WTC11 (cell line): ENCODE results near the gene CCDC154. TPM values are rescaled to one million over a fixed set of nuclear protein-coding genes. Genes with fewer than 3 reads are reported as not detected.

Experiments used
- ATAC-seq: fragments of 200-7000 bp; cut with Tn5 transposase; 2 replicates; pipeline ENCODE4 v1.10.0; 2021; ENCODE audit warnings: mild to moderate bottlenecking, moderate library complexity
- CTCF ChIA-PET: fragments of 300-600 bp; sonication (Branson Sonifier 250); formaldehyde crosslinking; loops from one replicate; lab custom pipeline; 2021; ENCODE audit warnings: antibody characterized with exemption; lab: Charles Lee
- POLR2A ChIA-PET: fragments of 350-600 bp; sonication (Branson Sonifier 250); formaldehyde crosslinking; loops from one replicate; lab custom pipeline; 2021; ENCODE audit warnings: antibody characterized with exemption; lab: Charles Lee
- DNase-seq: peaks from one replicate; pipeline ENCODE4 v3.0.0; 2021; ENCODE audit warnings: low spot score
- H3K27ac Mint-ChIP-seq: 2 replicates; pipeline ENCODE4 v1.8.0; 2021; ENCODE audit warnings: mixed read lengths
- H3K27me3 Mint-ChIP-seq: 2 replicates; pipeline ENCODE4 v1.8.0; 2021; ENCODE audit warnings: low read depth, mild to moderate bottlenecking, moderate library complexity, mixed read lengths
- H3K36me3 Mint-ChIP-seq: 2 replicates; pipeline ENCODE4 v1.8.0; 2021; ENCODE audit warnings: mixed read lengths
- H3K4me1 Mint-ChIP-seq: 2 replicates; pipeline ENCODE4 v1.8.0; 2022; ENCODE audit warnings: mixed read lengths
- H3K4me3 Mint-ChIP-seq: 2 replicates; pipeline ENCODE4 v1.8.0; 2021; ENCODE audit warnings: mild to moderate bottlenecking, moderate library complexity, mixed read lengths
- H3K9me3 Mint-ChIP-seq: 2 replicates; pipeline ENCODE4 v1.8.0; 2021; ENCODE audit warnings: mixed read lengths
- ARID4B ChIP-seq: sonication (generic); formaldehyde crosslinking; IDR thresholded peaks from 2 replicates; pipeline ENCODE4 v1.8.0; 2023; ENCODE audit warnings: missing genetic modification reagents, mild to moderate bottlenecking, borderline replicate concordance
- ATF1 ChIP-seq: sonication (generic); formaldehyde crosslinking; IDR thresholded peaks from 2 replicates; pipeline ENCODE4 v1.8.1; 2023; ENCODE audit warnings: mild to moderate bottlenecking, moderate library complexity, missing genetic modification reagents
- ATF2 ChIP-seq: sonication (generic); formaldehyde crosslinking; IDR thresholded peaks from 2 replicates; pipeline ENCODE4 v1.8.1; 2022; ENCODE audit warnings: low read depth, missing genetic modification reagents, borderline replicate concordance
- E2F4 ChIP-seq: sonication (generic); formaldehyde crosslinking; IDR thresholded peaks from 2 replicates; pipeline ENCODE4 v1.8.1; 2022; ENCODE audit warnings: low read depth, mild to moderate bottlenecking, moderate library complexity, missing genetic modification reagents, borderline replicate concordance
- ERG ChIP-seq: fragments of 250-450 bp; sonication (Bioruptor Pico); IDR thresholded peaks from 2 replicates; pipeline ENCODE4 v1.8.0; 2021; ENCODE audit warnings: mild to moderate bottlenecking
- HMGXB4 ChIP-seq: sonication (generic); formaldehyde crosslinking; IDR thresholded peaks from 2 replicates; pipeline ENCODE4 v1.8.1; 2023; ENCODE audit warnings: mild to moderate bottlenecking, moderate library complexity, missing genetic modification reagents
- KAT7 ChIP-seq: sonication (generic); formaldehyde crosslinking; IDR thresholded peaks from 2 replicates; pipeline ENCODE4 v1.8.1; 2023; ENCODE audit warnings: missing genetic modification reagents, mild to moderate bottlenecking, borderline replicate concordance
- RORB ChIP-seq: fragments of 250-450 bp; sonication (Bioruptor Pico); IDR thresholded peaks from 2 replicates; pipeline ENCODE4 v1.9.0; 2021; ENCODE audit warnings: mild to moderate bottlenecking
- ZNF219 ChIP-seq: sonication (generic); formaldehyde crosslinking; IDR thresholded peaks from 2 replicates; pipeline ENCODE4 v1.8.0; 2023; ENCODE audit warnings: missing genetic modification reagents, mild to moderate bottlenecking, borderline replicate concordance
- ZNF263 ChIP-seq: sonication (generic); formaldehyde crosslinking; IDR thresholded peaks from 2 replicates; pipeline ENCODE4 v1.8.1; 2022; ENCODE audit warnings: low read depth, mild to moderate bottlenecking, moderate library complexity, missing genetic modification reagents
- total RNA-seq: library from RNA; stranded (reverse); gene quantifications from 3 replicates; pipeline ENCODE4 v1.2.3, GENCODE V29; 2021

The CCDC154 gene
- total RNA-seq, 1 experiment from 2014 or later: 0.46 TPM

GRCh38 chr16:1422076-1422475 lies 22.3 kb downstream of the CCDC154 start:
- no peak for DNase-seq
- Mint-ChIP-seq H3K27ac (0 out of 2 replicates have a peak overlapping the region, but pooled peaks have one; percentile 49), H3K27me3 (no peaks in the 10 kb centered on the region; the same call in 1 of the 2 replicates), H3K9me3 (no peaks in the 10 kb centered on the region), H3K4me3 (peak overlapping the region; percentile 95), H3K36me3 (no peaks in the 10 kb centered on the region), H3K4me1 (peaks cover 5% of the 10 kb centered on the region; the same call in 1 of the 2 replicates)
- CTCF ChIA-PET: interaction anchor here (0.6 kb wide), 1 partner anchor 63 kb away, joined by 3 read pairs; no protein-coding TSS in a partner anchor
- POLR2A ChIA-PET: no interaction called here
- no peak for TF ChIP-seq RORB (CRISPR knock-in tag)
- no peak for ATAC-seq

GRCh38 chr16:1420111-1420539 lies 24.2 kb downstream of the CCDC154 start:
- Mint-ChIP-seq H3K27ac (peak overlapping the region; percentile 65), H3K4me3 (peak overlapping the region; percentile 95), H3K9me3 (no peaks in the 10 kb centered on the region), H3K4me1 (peaks cover 7% of the 10 kb centered on the region; the same call in 1 of the 2 replicates), H3K27me3 (no peaks in the 10 kb centered on the region; the same call in 1 of the 2 replicates), H3K36me3 (no peaks in the 10 kb centered on the region)
- peak; percentile 5; the same call in 1 of the 2 replicates for ATAC-seq
- ChIA-PET POLR2A (interaction anchor here (0.6 to 1.1 kb wide), 7 partner anchors 9 to 545 kb away, joined by 3 to 5 read pairs (median 3); partner anchors contain the start of gene JPT2), CTCF (interaction anchor here (1.0 to 2.2 kb wide), 10 partner anchors 9 to 362 kb away, joined by 3 to 9 read pairs (median 6); partner anchors contain the start of genes CCDC154, MAPK8IP3, NUBP2 and SPSB3)
- DNase-seq: no peak
- TF ChIP-seq HMGXB4 (CRISPR knock-in tag) (no peak), ATF2 (CRISPR knock-in tag) (no peak), E2F4 (CRISPR knock-in tag) (no peak), ARID4B (CRISPR knock-in tag) (no peak), ZNF219 (CRISPR knock-in tag) (0 out of 2 replicates have a peak, but pooled peaks have one; percentile 71), ZNF263 (CRISPR knock-in tag) (no peak), KAT7 (0 out of 2 replicates have a peak, but pooled peaks have one; percentile 57), ATF1 (CRISPR knock-in tag) (no peak)

- H3K27me3 Mint-ChIP-seq: no peaks in the 10 kb centered on the region; the same call in 1 of the 2 replicates
- ChIA-PET CTCF (no interaction called here), POLR2A (interaction anchor here (0.6 kb wide), 1 partner anchor 336 kb away, joined by 3 read pairs; no protein-coding TSS in a partner anchor)
- H3K4me3 Mint-ChIP-seq: no peak overlapping the region
- H3K27ac Mint-ChIP-seq: no peak overlapping the region; the same call in 1 of the 2 replicates
- DNase-seq: no peak
- no peaks in the 10 kb centered on the region for H3K9me3 Mint-ChIP-seq
- peaks cover 9% of the 10 kb centered on the region; the same call in 1 of the 2 replicates for H3K4me1 Mint-ChIP-seq
- no peaks in the 10 kb centered on the region for H3K36me3 Mint-ChIP-seq
- no peak for TF ChIP-seq ERG (CRISPR knock-in tag)
- ATAC-seq: no peak
Observed at GRCh38 chr16:1416521-1416941, 27.8 kb downstream of the CCDC154 start.
